ENCODE data around the gene EPB41L2.
"Not testable (repeated sequence)": the region's sequence is repeated elsewhere in the genome, so short reads cannot be mapped to it uniquely, and the experiment has no call there.

Gene EPB41L2

GRCh38 chr6:130824978-130825694, 237.9 kb downstream of the EPB41L2 start:
- no peak for TF ChIP-seq CTCF (conservative IDR thresholded peaks at IDR 0.05; ENCODE audit: control insufficient read depth, insufficient read depth, low read depth, low read length)
- H3K4me3 ChIP-seq (ENCODE audit: control insufficient read depth, low read depth, low read length), result no peak overlapping the region
- no peak for DNase-seq (ENCODE audit: low read depth)

- DNase-seq (ENCODE audit: low read depth), result no peak
- TF ChIP-seq CTCF (conservative IDR thresholded peaks at IDR 0.05; ENCODE audit: control insufficient read depth, insufficient read depth, low read depth, low read length), result no peak
- H3K4me3 ChIP-seq (ENCODE audit: control insufficient read depth, low read depth, low read length), result no peak overlapping the region
These were observed 240.3 kb downstream of the EPB41L2 start for GRCh38 chr6:130822736-130823135.

GRCh38 chr6:130815200-130816071, 247.6 kb downstream of the EPB41L2 start:
- H3K4me3 ChIP-seq (ENCODE audit: control insufficient read depth, low read depth, low read length), result no peak overlapping the region
- no peak for DNase-seq (ENCODE audit: low read depth)
- TF ChIP-seq CTCF (conservative IDR thresholded peaks at IDR 0.05; ENCODE audit: control insufficient read depth, insufficient read depth, low read depth, low read length), result no peak

- DNase-seq (ENCODE audit: low read depth), result no peak
- H3K4me3 ChIP-seq (ENCODE audit: control insufficient read depth, low read depth, low read length), result no peak overlapping the region
- no peak for TF ChIP-seq CTCF (conservative IDR thresholded peaks at IDR 0.05; ENCODE audit: control insufficient read depth, insufficient read depth, low read depth, low read length)
These were observed 248.5 kb downstream of the EPB41L2 start for GRCh38 chr6:130814506-130814905.

- H3K4me3 ChIP-seq (ENCODE audit: control insufficient read depth, low read depth, low read length), result no peak overlapping the region
- peak; percentile 12 for DNase-seq (ENCODE audit: low read depth)
- TF ChIP-seq CTCF (conservative IDR thresholded peaks at IDR 0.05; ENCODE audit: control insufficient read depth, insufficient read depth, low read depth, low read length), result no peak
These were observed 251.1 kb downstream of the EPB41L2 start for GRCh38 chr6:130811932-130812331.

GRCh38 chr6:130810307-130811030, 252.6 kb downstream of the EPB41L2 start:
- DNase-seq (ENCODE audit: low read depth), result no peak
- no peak overlapping the region for H3K4me3 ChIP-seq (ENCODE audit: control insufficient read depth, low read depth, low read length)
- TF ChIP-seq CTCF (conservative IDR thresholded peaks at IDR 0.05; ENCODE audit: control insufficient read depth, insufficient read depth, low read depth, low read length), result no peak

GRCh38 chr6:130801368-130801767, 261.7 kb downstream of the EPB41L2 start:
- not testable (repeated sequence) for DNase-seq (ENCODE audit: low read depth)

More at GRCh38 chr6:130801368-130801767, 261.7 kb downstream of the EPB41L2 start:
- H3K4me3 ChIP-seq (ENCODE audit: control insufficient read depth, low read depth, low read length), result not testable (repeated sequence)

Measured in fibroblast of mammary gland (primary cell).